OCI-LY3 (cell line): Measurements from ENCODE around the gene KLHL40.

Experiments
- EZH2phosphoT487 ChIP-seq: fragments of 200-600 bp; shearing (Covaris generic); IDR thresholded peaks from 2 replicates; pipeline ENCODE4 v1.6.1; 2018; ENCODE audit warnings: antibody characterized with exemption, mixed run types, low read depth
- TF ChIP-seq, protein P1 (sequence below): fragments of 200-600, 300-600 bp; sonication (generic); IDR thresholded peaks from 2 replicates; pipeline ENCODE4 v1.5.1; 2014; ENCODE audit warnings: antibody characterized with exemption, low read length, low read depth

DNA sequence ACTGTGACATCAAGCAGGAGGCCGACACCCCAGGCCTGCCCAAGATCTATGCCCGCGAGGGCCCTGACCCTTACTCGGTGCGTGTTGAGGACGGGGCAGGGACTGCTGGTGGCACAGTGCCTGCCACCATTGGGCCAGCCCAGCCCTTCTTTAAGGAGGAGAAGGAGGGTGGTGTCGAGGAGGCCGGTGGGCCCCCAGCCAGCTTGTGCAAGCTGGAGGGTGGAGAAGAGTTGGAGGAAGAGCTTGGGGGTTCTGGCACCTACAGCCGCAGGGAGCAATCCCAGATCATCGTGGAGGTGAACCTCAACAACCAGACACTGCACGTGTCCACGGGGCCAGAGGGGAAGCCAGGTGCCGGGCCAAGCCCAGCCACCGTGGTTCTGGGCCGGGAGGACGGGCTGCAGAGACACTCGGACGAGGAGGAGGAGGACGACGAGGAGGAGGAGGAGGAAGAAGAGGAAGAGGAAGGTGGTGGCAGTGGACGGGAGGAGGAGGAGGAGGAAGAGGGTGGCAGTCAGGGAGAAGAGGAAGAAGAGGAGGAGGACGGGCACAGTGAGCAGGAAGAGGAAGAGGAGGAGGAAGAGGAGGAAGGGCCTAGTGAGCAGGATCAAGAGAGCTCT, 26.5 kb upstream of the KLHL40 start:
- TF ChIP-seq, protein P1, sequence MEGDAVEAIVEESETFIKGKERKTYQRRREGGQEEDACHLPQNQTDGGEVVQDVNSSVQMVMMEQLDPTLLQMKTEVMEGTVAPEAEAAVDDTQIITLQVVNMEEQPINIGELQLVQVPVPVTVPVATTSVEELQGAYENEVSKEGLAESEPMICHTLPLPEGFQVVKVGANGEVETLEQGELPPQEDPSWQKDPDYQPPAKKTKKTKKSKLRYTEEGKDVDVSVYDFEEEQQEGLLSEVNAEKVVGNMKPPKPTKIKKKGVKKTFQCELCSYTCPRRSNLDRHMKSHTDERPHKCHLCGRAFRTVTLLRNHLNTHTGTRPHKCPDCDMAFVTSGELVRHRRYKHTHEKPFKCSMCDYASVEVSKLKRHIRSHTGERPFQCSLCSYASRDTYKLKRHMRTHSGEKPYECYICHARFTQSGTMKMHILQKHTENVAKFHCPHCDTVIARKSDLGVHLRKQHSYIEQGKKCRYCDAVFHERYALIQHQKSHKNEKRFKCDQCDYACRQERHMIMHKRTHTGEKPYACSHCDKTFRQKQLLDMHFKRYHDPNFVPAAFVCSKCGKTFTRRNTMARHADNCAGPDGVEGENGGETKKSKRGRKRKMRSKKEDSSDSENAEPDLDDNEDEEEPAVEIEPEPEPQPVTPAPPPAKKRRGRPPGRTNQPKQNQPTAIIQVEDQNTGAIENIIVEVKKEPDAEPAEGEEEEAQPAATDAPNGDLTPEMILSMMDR, result no peak
- no peak for TF ChIP-seq EZH2phosphoT487
